ENCODE measurements around the gene HS3ST5.

The HS3ST5 gene

GRCh38 chr6:114010540-114010939 lies 332.3 kb downstream of the HS3ST5 start:
- no peak for DNase-seq (ENCODE audit: low spot score)
- in situ Hi-C loops (cut with MboI; ENCODE audit: low sequenced_read_pairs, unreplicated experiment): no loop called here
- TF ChIP-seq CTCF (IDR thresholded peaks at IDR 0.05; ENCODE audit: borderline replicate concordance, control extremely low read depth, extremely low read depth, insufficient read depth, missing control alignments): no peak

DNA sequence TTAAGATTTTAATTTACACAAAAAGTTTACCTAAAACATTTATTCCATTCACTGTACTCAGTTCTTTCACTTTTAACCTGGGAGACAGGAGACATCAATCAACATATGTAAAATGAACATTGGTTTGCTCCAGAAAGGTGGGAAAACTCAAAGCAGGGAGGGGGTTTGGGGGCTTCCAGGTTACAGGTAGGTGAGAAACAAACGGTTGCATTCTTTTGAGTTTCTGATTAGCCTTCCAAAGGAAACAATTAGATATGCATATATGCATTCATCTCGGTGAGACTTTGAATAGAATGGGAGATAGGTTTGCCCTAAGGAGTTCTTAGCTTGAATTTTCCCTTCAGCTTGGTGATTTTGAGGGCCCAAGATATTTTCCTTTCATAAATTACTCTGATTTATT lies 333.6 kb downstream of the HS3ST5 start:
- in situ Hi-C loops (cut with MboI; ENCODE audit: low sequenced_read_pairs, unreplicated experiment): no loop called here
- no peak for DNase-seq (ENCODE audit: low spot score)
- TF ChIP-seq CTCF (IDR thresholded peaks at IDR 0.05; ENCODE audit: borderline replicate concordance, control extremely low read depth, extremely low read depth, insufficient read depth, missing control alignments): no peak

- DNase-seq (ENCODE audit: low spot score): no peak
- no peak for TF ChIP-seq CTCF (IDR thresholded peaks at IDR 0.05; ENCODE audit: borderline replicate concordance, control extremely low read depth, extremely low read depth, insufficient read depth, missing control alignments)
Measured at GRCh38 chr6:114008331-114008730, 334.5 kb downstream of the HS3ST5 start.

DNA sequence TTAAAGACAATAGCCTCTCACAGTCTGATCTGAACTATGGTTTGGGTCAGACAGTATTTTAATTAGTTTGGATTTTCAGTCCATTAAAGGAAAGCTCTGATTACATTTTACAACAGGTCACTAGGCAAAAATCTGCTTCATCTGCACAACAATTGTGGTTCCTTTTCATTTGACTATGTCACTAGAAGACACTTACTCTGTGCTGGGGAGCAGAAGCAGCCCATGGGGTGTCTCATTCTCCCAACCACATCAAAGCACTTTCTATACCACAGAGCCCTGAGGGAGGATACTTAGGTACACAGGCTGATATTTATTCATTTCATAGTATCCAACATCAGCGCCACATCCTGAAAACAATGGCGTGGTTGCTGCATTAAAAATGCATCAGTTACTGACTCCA lies 335.3 kb downstream of the HS3ST5 start:
- no peak for TF ChIP-seq CTCF (IDR thresholded peaks at IDR 0.05; ENCODE audit: borderline replicate concordance, control extremely low read depth, extremely low read depth, insufficient read depth, missing control alignments)
- no peak for DNase-seq (ENCODE audit: low spot score)
- in situ Hi-C loops (cut with MboI; ENCODE audit: low sequenced_read_pairs, unreplicated experiment): no loop called here

More at GRCh38 chr6:114008331-114008730, 334.5 kb downstream of the HS3ST5 start:
- in situ Hi-C loops (cut with MboI; ENCODE audit: low sequenced_read_pairs, unreplicated experiment): no loop called here
